ENCODE measurements around the gene COL4A1.

COL4A1 gene

GRCh38 chr13:110306340-110306959 is 507 bp downstream of the COL4A1 start:
- no peak for DNase-seq

DNA sequence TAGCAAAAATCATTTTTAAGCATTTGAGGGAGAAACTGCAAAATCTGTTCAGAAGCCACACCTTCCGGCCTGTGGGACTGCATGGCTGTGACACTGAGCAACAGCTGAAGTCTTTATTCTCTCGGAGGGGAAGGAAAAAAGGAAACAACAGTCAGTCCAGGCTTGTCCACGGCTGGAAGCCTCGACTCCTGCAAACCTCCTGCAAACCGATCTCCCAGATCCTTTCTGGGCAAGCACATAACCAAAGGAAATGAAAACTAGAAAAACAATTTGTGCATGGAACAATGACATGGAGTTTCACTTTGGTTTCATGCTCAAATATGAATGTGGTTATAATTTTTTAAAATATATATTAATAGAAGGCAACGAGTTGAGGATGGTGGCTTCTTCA is 1.0 kb downstream of the COL4A1 start:
- DNase-seq: no peak

- DNase-seq: no peak
Observed at GRCh38 chr13:110305544-110305943, 1.4 kb downstream of the COL4A1 start.

DNA sequence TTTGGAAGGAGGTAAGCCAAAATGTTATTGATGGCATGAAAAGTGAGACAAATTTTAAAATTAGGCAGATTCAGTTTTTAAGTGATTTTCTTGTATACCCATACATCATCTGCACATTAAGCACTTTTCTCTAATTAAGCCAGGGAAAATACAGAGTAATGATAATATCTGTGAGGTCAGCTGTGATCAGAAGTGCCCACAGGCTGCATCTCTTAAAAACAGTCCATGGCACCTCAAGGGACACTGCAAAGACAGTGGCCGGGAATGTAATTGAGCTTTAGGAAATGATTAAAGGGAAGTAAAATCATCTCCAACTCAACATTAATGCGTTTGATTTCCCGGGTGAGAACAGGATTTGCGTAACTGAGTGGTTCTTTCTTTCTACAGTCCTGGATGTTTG is 2.0 kb downstream of the COL4A1 start:
- DNase-seq: no peak

DNA sequence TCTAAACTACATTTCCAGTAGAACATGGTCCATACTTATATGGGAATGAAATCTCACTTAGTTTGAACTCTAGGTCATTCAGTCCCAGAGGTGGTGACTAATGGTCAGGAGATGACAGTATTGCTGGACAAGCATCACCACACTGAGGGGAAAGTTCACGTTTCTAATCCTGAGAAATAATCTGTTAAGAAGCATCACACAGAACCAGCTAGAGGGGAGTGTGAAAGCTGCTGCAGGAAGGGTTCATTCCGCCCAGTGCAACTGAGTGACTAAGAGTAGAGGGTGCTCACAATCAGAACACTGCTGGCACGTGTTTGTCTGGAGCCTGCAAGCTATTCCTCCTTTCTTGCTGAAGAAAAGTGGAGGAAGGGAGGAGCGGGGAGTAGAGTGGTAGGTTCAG is 2.7 kb downstream of the COL4A1 start:
- no peak for DNase-seq

DNA sequence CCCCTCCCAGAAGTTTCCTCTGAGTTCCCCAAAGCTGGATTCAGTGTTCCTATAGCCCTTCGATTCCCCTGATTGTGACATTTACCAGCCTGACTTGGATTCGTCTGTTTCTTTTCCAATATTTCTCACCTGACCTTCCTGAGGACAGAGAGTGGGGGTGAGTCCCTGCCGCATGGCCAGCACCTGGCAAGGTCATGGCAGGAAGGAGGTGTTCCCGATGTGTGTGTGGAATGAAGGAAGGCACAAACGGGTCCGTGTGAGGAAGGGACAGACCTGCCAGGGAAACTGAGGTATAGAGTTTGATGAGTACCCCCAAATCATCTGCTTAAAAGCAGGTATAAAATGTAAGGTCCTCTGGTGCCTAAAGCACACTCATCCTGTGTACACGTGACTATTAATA is 3.3 kb downstream of the COL4A1 start:
- DNase-seq: no peak

DNA sequence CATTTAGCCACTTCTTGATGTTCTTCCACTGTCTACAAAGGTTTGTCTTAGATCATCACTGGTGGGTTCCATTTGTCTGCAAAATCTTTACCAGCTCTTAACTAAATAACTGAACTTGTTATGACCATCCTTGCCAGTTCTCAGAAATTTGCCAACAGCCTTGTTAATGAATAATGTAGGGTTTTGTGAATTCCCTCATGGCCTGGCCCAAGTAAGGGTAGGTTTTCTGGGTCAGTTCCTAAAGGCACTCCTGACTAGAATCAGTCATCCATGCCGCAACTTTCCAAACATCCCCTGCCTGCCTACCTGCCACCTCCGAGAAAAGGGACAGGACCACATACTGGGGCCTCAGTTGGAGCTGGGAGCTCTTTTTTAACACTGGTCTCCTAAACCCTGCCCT is 4.0 kb downstream of the COL4A1 start:
- no peak for DNase-seq

DNA sequence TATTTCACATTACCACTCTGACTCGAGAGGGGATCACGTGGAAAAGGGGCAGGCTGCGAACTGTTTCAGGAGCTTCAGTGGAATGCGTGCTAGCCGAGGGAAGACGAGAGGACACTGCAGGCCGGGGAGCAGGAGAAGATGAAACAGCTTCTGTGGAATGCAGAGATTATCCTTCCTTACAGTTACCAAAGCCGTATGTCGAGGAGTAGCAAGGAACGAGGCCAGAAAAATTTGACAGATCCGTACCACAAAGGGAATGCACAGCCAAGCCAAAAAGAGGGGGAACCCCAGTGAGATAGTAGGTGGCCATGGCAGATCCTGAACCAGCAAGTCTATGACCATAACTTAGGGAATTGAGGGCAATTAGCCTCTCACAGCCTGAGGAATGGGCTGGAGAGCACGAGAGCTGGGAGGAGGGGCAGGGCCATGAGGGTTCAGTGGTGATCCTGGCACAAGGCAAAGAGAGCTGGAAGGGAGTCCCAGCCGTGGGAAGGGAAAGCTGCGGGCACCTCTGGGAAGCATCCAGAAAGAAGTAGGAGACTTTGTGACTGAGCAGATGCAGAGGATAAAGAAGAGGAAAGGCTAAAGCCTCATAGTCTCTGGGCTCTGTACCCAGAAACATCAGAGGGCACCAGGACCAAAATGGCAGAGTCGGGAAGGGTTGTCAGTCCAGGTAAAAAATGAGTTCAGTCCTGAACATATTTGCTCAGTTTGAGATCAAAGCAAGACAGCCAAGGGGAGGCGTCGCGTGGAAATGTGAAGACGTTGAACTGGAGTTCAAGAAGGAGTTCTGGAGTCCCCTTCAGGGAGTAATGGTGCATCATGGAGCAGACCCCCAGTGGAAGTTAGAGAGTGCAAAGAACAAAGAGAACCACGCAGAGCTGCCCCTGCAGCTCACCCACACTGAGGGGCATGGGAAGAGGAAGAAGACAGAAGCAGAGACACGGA is 5.1 kb downstream of the COL4A1 start:
- no peak for DNase-seq

DNA sequence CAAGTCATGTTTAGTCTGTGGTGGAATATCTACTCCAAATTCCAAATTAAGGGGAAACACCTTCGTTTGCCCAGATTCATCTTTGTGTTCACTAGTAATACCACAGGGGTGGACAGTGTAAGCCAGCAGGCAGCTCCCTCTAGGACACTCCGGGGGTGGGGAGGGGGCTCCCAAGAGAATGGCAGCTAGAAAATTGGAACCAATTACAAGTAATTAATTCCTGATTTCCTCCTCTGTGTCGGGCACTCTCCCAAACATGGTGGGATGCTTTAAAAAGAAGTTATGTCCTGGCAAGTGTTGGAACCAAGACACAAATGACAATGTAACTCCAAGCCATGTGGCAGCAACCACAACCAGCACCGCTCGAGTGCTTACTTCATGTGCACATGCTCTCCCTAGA is 5.9 kb downstream of the COL4A1 start:
- DNase-seq: no peak

- DNase-seq: no peak
Observed at GRCh38 chr13:110300090-110300815, 6.7 kb downstream of the COL4A1 start.

DNA sequence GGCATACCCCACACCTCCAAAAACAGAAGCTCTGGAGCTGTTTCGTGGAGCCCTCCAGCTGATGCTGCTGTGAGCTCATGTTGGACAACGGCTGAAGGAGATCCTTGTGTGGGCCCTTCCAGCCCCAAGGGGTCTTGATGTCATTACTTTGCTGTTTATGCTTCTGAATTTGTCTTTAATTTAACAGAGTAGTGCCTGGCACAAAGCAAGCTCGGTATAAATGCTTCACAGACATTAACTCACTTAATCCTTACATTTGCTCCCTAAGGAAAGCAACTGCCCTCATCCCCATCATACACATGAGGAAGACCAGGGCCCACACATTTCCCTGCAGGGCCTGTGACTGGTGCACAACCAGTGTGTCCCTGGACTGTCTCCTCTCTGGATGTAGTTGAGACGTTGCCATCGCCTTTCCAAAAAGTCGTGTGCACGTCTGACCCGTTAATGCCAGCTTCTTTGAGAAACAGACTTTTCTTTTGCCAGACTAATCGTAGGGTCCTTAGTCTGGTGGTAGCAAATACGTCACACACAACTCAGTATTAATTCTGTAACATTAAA is 7.6 kb downstream of the COL4A1 start:
- DNase-seq: no peak

- DNase-seq: no peak
Observed at GRCh38 chr13:110298505-110299282, 8.3 kb downstream of the COL4A1 start.

- DNase-seq: no peak
Observed at GRCh38 chr13:110297766-110298504, 9.0 kb downstream of the COL4A1 start.

DNA sequence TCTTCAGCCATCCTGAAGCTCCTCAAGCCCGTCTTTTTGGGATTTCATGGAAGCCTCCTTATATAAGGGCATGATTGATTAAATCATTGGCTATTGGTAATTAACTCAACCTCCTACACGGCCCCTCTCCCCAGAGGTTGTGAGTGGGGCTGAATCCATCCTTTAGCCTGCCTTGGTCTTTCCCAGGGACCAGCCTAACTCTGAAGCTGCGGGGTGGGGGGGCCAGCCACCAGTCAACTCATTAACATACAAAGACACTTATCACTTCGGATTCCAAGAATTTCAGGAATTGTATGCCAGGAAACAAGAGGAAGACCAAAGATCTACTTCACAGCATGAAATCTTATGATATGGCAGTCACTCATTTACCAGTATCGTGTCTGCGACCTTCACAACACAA is 9.9 kb downstream of the COL4A1 start:
- DNase-seq: no peak

DNA sequence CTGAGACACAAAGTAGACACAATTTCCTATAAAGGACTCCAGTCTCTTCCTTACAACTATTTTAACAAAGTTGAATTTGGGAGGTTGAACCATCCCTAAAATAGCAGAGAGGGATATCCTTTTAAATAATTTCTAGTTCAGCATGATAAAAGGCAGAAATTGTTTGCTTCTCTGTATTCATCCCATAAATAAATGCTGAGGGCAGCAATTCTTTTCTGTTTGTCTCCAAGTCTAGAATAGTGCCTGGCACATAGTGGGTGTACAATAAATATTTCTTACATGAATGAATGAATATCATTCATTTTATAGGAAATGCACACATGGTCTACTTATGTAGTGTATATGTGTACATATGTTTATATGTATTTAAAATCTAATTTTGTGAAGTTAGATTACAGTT is 12.3 kb downstream of the COL4A1 start:
- DNase-seq: no peak

- no peak for DNase-seq
Observed at GRCh38 chr13:110294146-110294545, 12.8 kb downstream of the COL4A1 start.

GRCh38 chr13:110293649-110294048 is 13.3 kb downstream of the COL4A1 start:
- DNase-seq: no peak

- no peak for DNase-seq
Observed at GRCh38 chr13:110293037-110293436, 13.9 kb downstream of the COL4A1 start.

DNA sequence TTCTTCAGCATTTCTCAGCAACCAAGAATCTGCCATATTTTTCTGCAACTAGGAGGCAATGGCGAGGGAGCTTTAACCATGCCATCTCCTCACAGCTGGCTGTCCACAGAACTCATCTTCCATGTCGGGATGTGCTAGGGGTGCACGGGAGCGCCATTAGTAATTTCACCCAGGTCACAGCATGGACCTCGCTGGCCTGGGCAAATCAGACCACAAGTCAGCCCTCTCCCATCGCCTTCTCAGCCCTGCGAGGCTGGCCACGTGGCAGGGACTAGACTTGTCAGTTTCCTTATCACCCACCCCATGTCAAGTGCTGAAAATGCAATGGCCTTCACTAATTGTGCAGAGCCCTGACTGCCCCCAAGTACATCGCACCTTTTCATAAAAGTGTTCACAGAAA is 15.7 kb downstream of the COL4A1 start:
- DNase-seq: no peak

DNA sequence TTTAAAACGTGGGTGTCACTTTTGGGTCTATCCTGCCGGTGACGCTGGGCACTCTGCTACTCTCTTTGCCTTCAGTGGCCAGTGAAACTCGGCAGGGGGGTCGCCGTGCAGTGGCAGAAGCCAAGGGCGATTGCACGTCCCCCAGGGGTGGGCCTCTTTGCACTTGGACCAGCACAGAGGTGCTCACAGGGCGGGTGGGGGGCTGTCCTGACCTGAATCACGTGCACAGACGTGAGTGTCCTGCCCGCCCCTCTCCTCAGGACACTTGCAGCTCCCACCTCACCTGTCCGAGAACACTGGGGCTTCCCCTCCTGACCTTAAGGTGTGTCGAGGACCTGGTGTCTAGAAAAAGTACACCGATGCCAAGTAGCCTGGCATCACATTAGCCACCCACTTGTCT is 16.1 kb downstream of the COL4A1 start:
- no peak for DNase-seq

DNA sequence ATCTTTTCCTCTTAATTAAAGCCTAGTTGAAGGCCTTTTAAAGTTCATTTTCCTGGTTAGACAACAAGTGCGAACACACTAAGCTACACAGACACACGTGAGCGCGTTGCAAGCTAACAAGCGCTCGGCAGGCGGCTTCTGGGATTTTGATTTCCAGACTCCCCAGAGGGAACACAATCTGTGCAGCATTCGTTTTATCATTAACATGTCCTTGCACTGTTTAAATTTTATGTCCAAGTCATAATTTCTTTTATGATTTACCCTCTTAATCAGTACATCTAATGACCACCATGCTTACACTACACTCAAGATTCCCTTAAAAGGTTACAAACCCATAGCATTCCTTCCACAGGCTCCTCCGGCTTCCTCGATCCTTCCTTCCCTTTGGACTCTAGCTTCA is 16.8 kb downstream of the COL4A1 start:
- no peak for DNase-seq

DNA sequence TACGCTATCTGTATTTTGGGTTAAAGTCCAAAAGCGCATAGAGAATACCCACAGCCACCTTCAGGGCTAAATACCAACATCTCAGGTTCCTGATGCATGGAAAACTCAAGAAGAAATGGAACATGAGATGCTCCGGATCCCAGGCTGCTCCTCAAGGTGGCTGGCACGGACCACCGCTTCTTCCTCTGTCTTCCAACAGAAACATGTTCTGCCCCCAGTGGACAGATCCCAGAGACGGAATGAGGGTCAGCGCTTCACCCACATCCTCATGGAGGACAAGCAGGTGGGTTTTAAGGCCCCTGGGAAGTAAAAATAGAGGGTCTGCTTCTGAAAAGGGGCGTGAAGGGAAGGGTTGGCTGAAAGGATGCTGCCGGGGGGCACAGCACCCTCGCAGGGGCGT is 17.3 kb downstream of the COL4A1 start:
- no peak for DNase-seq

Data from activated effector memory CD4-positive, alpha-beta T cell treated with anti-CD3 and anti-CD28 coated beads, Interleukin-2, amount 50 U/mL, for 16 hours (primary cell).